Mucosa of rectum (tissue), 2 donors: ENCODE measurements around the gene LRRTM4.
"Not testable (repeated sequence)": the region's sequence is repeated elsewhere in the genome, so short reads cannot be mapped to it uniquely, and the experiment has no call there.

Experiments
- H3K27ac ChIP-seq, 2 donors: one replicate each; pipeline ENCODE4 v1.7.0; 2013; ENCODE audit warnings: inconsistent platforms in 2 of 2, low read depth in 2 of 2, low read length in 2 of 2
- H3K27me3 ChIP-seq, 2 donors: one replicate each; pipeline ENCODE4 v1.7.0; 2013; ENCODE audit warnings: low read length in 2 of 2; ENCODE audit not compliant: control insufficient read depth in 2 of 2, insufficient read depth in 2 of 2
- H3K36me3 ChIP-seq, 2 donors: one replicate each; pipeline ENCODE4 v1.7.0; 2013; ENCODE audit warnings: low read length in 2 of 2; ENCODE audit not compliant: control insufficient read depth in 2 of 2, insufficient read depth in 2 of 2
- H3K4me1 ChIP-seq, 2 donors: one replicate each; pipeline ENCODE4 v1.7.0; 2013; ENCODE audit warnings: low read length in 2 of 2, mild to moderate bottlenecking in 1 of 2; ENCODE audit not compliant: control insufficient read depth in 2 of 2, insufficient read depth in 2 of 2
- H3K4me3 ChIP-seq, 2 donors: one replicate each; pipeline ENCODE4 v1.7.0; 2013; ENCODE audit warnings: low read length in 2 of 2
- H3K9ac ChIP-seq, 2 donors: one replicate each; pipeline ENCODE4 v1.7.0; 2013; ENCODE audit warnings: low read length in 2 of 2, low read depth in 1 of 2, mild to moderate bottlenecking in 1 of 2
- H3K9me3 ChIP-seq, 2 donors: one replicate each; pipeline ENCODE4 v1.7.0; 2013; ENCODE audit warnings: low read length in 2 of 2; ENCODE audit not compliant: control insufficient read depth in 2 of 2
- donor health status: healthy.
- donor health status: Normal muscosa, but diverticular disease.

The LRRTM4 gene

GRCh38 chr2:76713312-76713711, 808.9 kb downstream of the LRRTM4 start:
- Histone ChIP-seq H3K36me3 (no peaks in the 10 kb centered on the region), H3K4me3 (no peak overlapping the region), H3K4me1 (no peaks in the 10 kb centered on the region), H3K9ac (no peak overlapping the region), H3K27me3 (no peaks in the 10 kb centered on the region), H3K9me3 (no peaks in the 10 kb centered on the region), H3K27ac (no peak overlapping the region)

- Histone ChIP-seq H3K27ac (no peak overlapping the region), H3K9me3 (no peaks in the 10 kb centered on the region), H3K4me3 (no peak overlapping the region), H3K27me3 (no peaks in the 10 kb centered on the region), H3K9ac (no peak overlapping the region), H3K4me1 (no peaks in the 10 kb centered on the region), H3K36me3 (no peaks in the 10 kb centered on the region)
Observed at GRCh38 chr2:76711490-76711889, 810.7 kb downstream of the LRRTM4 start.

- Histone ChIP-seq H3K4me3 (no peak overlapping the region), H3K27me3 (no peaks in the 10 kb centered on the region), H3K9me3 (no peaks in the 10 kb centered on the region), H3K36me3 (no peaks in the 10 kb centered on the region), H3K9ac (no peak overlapping the region), H3K27ac (no peak overlapping the region), H3K4me1 (no peaks in the 10 kb centered on the region)
Observed at GRCh38 chr2:76700894-76701293, 821.3 kb downstream of the LRRTM4 start.

- not testable (repeated sequence) for H3K4me1 ChIP-seq, H3K36me3 ChIP-seq, H3K27me3 ChIP-seq, H3K9ac ChIP-seq, H3K4me3 ChIP-seq, H3K9me3 ChIP-seq, H3K27ac ChIP-seq
Observed at GRCh38 chr2:76697998-76698713, 824.0 kb downstream of the LRRTM4 start.
